ENCODE results near the gene CDH4.

Gene CDH4

DNA sequence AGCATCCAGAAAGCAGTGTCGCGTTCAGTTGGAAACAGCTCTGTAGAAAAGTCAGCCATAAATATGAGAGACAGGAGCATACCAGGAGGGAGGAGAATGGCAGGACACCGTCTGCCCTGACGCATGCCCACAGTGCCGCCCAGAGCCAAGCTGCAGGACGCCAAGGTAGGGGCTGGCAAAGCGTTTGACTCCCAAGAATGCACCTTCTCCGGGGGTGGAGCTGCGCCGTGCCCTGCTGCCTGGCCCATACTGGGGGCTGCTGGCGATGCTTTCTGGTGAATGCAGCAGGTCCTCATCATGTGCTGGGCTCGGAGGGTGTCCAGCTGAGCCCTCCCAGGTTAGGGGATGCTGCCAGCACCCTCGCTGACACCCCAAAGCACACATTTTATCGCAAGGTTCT lies 349.8 kb downstream of the CDH4 start:
- Histone ChIP-seq H3K27me3 (ENCODE audit: insufficient read depth, poor library complexity, severe bottlenecking) (no peaks in the 10 kb centered on the region), H3K4me3 (replicated peaks; ENCODE audit: insufficient read depth, low read length) (no peak overlapping the region), H3K27ac (replicated peaks) (no peak overlapping the region)
- TF ChIP-seq, protein P1, sequence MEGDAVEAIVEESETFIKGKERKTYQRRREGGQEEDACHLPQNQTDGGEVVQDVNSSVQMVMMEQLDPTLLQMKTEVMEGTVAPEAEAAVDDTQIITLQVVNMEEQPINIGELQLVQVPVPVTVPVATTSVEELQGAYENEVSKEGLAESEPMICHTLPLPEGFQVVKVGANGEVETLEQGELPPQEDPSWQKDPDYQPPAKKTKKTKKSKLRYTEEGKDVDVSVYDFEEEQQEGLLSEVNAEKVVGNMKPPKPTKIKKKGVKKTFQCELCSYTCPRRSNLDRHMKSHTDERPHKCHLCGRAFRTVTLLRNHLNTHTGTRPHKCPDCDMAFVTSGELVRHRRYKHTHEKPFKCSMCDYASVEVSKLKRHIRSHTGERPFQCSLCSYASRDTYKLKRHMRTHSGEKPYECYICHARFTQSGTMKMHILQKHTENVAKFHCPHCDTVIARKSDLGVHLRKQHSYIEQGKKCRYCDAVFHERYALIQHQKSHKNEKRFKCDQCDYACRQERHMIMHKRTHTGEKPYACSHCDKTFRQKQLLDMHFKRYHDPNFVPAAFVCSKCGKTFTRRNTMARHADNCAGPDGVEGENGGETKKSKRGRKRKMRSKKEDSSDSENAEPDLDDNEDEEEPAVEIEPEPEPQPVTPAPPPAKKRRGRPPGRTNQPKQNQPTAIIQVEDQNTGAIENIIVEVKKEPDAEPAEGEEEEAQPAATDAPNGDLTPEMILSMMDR (IDR thresholded peaks at IDR 0.05; ENCODE audit: insufficient read depth, low read length), result no peak
- TF ChIP-seq, protein P2, sequence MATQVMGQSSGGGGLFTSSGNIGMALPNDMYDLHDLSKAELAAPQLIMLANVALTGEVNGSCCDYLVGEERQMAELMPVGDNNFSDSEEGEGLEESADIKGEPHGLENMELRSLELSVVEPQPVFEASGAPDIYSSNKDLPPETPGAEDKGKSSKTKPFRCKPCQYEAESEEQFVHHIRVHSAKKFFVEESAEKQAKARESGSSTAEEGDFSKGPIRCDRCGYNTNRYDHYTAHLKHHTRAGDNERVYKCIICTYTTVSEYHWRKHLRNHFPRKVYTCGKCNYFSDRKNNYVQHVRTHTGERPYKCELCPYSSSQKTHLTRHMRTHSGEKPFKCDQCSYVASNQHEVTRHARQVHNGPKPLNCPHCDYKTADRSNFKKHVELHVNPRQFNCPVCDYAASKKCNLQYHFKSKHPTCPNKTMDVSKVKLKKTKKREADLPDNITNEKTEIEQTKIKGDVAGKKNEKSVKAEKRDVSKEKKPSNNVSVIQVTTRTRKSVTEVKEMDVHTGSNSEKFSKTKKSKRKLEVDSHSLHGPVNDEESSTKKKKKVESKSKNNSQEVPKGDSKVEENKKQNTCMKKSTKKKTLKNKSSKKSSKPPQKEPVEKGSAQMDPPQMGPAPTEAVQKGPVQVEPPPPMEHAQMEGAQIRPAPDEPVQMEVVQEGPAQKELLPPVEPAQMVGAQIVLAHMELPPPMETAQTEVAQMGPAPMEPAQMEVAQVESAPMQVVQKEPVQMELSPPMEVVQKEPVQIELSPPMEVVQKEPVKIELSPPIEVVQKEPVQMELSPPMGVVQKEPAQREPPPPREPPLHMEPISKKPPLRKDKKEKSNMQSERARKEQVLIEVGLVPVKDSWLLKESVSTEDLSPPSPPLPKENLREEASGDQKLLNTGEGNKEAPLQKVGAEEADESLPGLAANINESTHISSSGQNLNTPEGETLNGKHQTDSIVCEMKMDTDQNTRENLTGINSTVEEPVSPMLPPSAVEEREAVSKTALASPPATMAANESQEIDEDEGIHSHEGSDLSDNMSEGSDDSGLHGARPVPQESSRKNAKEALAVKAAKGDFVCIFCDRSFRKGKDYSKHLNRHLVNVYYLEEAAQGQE (IDR thresholded peaks at IDR 0.05; ENCODE audit: insufficient replicate concordance, low read depth), result no peak
- TF ChIP-seq POLR2AphosphoS5 (IDR thresholded peaks at IDR 0.05; ENCODE audit: low read depth), result no peak
- TF ChIP-seq GABPA (IDR thresholded peaks at IDR 0.05; ENCODE audit: low read depth), result no peak
- TF ChIP-seq SPI1 (IDR thresholded peaks at IDR 0.05; ENCODE audit: borderline replicate concordance, low read depth), result no peak
- no peak for DNase-seq (ENCODE audit: low read depth in 1 of 2, low spot score in 1 of 2)

DNA sequence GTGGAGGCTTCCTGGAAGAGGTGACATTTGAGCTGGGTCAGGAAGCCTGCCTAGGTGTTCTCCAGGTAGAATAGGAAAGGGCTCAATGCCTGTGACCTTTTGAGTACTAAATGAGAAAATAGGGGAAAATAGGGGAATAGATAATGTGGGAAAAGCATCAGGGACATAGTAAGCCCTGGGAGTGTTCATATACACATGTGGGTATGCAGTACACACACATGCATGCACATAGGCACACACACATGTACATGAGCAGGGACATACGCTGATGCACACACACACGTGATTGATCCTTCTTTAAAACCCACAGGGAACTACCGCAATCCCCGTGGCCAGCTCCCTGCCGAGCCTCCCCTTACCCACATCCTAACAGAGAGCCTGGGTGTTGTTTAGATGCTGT lies 351.7 kb downstream of the CDH4 start:
- no peak for DNase-seq (ENCODE audit: low read depth in 1 of 2, low spot score in 1 of 2)
- Histone ChIP-seq H3K27me3 (ENCODE audit: insufficient read depth, poor library complexity, severe bottlenecking) (no peaks in the 10 kb centered on the region), H3K27ac (replicated peaks) (no peak overlapping the region), H3K4me3 (replicated peaks; ENCODE audit: insufficient read depth, low read length) (no peak overlapping the region)
- TF ChIP-seq, protein P2 (IDR thresholded peaks at IDR 0.05; ENCODE audit: insufficient replicate concordance, low read depth), result no peak
- TF ChIP-seq SPI1 (IDR thresholded peaks at IDR 0.05; ENCODE audit: borderline replicate concordance, low read depth) (no peak), POLR2AphosphoS5 (IDR thresholded peaks at IDR 0.05; ENCODE audit: low read depth) (no peak), GABPA (IDR thresholded peaks at IDR 0.05; ENCODE audit: low read depth) (no peak)
- TF ChIP-seq, protein P1 (IDR thresholded peaks at IDR 0.05; ENCODE audit: insufficient read depth, low read length), result no peak

DNA sequence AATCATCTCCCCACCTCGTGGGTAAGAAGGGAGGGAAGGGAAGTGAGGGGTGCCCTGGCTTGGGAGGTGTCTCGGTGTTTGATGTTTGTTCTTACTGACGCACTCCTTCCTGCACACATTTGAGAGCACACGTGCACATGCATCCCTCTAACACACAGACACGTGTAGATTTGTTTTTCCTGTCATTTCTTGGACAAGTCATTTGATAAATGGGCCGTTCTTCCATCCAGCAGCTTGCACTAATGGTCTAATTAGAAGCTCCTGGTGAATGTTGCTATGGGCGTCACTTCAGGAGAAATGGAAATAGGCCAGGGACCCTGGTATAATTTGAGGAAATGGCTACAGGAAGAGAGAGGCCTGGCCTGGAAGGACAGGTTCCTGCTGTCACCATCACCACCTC lies 352.5 kb downstream of the CDH4 start:
- TF ChIP-seq, protein P1 (IDR thresholded peaks at IDR 0.05; ENCODE audit: insufficient read depth, low read length), result no peak
- no peak for TF ChIP-seq GABPA (IDR thresholded peaks at IDR 0.05; ENCODE audit: low read depth)
- TF ChIP-seq SPI1 (IDR thresholded peaks at IDR 0.05; ENCODE audit: borderline replicate concordance, low read depth), result no peak
- TF ChIP-seq, protein P2 (IDR thresholded peaks at IDR 0.05; ENCODE audit: insufficient replicate concordance, low read depth), result no peak
- TF ChIP-seq POLR2AphosphoS5 (IDR thresholded peaks at IDR 0.05; ENCODE audit: low read depth), result no peak
- Histone ChIP-seq H3K4me3 (replicated peaks; ENCODE audit: insufficient read depth, low read length) (no peak overlapping the region), H3K27ac (replicated peaks) (no peak overlapping the region), H3K27me3 (ENCODE audit: insufficient read depth, poor library complexity, severe bottlenecking) (no peaks in the 10 kb centered on the region)
- DNase-seq (ENCODE audit: low read depth in 1 of 2, low spot score in 1 of 2), result no peak
